Measurements from ENCODE around the gene SNED1. TPM values are rescaled to one million over a fixed set of nuclear protein-coding genes. Genes with fewer than 3 reads are reported as not detected.

SNED1 gene
- total RNA-seq (ENCODE audit: low replicate concordance) = 0.11 and 0.31 TPM in 2 replicates

DNA sequence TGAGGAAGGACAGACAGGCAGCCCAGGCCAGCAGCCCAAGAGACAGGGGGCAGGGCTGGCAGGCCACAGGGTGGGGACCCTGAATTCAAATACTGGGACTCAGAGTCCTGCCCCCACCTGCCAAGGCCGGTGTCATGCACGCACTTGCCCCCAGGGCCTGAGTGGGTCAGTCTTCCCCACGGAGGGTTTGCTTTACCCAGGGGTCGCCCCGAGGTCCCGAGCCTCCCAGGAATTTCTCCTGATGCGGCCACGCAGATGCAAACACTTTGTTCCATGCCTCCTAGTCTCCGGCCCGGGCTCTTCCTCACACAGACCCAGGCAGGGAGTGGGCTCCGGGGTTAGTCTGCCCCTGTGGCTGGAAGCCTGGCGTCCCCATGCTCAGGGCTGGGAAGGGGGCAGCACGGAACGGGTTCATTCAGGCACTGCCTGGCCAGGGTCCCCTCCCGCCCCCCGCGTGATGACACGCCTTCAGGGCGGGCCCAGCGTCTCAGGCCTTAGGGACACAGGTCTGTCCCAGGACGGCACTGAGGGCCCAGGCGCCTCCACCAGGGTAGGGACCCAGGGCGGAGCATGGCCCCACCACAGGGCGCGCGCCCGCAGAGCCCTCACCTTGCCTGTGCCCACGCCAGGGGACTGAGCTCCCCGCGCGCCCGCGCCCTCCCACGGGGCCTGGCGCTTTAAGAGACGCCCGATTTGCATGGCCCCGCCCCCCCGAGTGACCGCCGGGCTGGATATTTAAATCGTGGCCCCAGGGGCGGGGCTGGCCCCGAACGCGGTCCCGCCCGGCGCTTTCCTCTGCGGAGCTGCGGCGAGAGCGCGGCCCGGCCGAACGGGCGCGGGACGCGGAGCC, at the start of gene SNED1:
Gene SNED1, plus strand, starts transcription at position 763 of the 850 bp plus-strand sequence. CDS start 220 bp downstream, outside the sequence.
- DNase-seq (ENCODE audit: low spot score) = peak; percentile 95
- no peaks in the 10 kb centered on the region for H3K79me2 ChIP-seq (ENCODE audit: low read depth)
- no peak for TF ChIP-seq CTCF (IDR thresholded peaks at IDR 0.05)
- no peak for TF ChIP-seq EZH2phosphoT487 (IDR thresholded peaks at IDR 0.05)
- peak; percentile 11 for TF ChIP-seq EZH2 (IDR thresholded peaks at IDR 0.05)
- peaks cover 18% of the 10 kb centered on the region for H3K27me3 Mint-ChIP-seq (ENCODE audit: insufficient read depth, low read depth)
- H3K9me3 ChIP-seq (ENCODE audit: low read depth) = no peaks in the 10 kb centered on the region
- H4K20me1 ChIP-seq (ENCODE audit: low read depth) = peaks cover 5% of the 10 kb centered on the region
- H3K4me1 ChIP-seq = peaks cover 4% of the 10 kb centered on the region
- peaks cover 20% of the 10 kb centered on the region for H3K4me1 Mint-ChIP-seq
- H3K4me3 ChIP-seq = peak within 1 kb of the TSS; percentile 87
- peak within 1 kb of the TSS; percentile 85 for H3K4me2 ChIP-seq
- H3K36me3 Mint-ChIP-seq = peaks cover 3% of the 10 kb centered on the region
- H3K27ac Mint-ChIP-seq = peak within 1 kb of the TSS; percentile 60
- no peaks in the 10 kb centered on the region for H3K36me3 ChIP-seq
- H3K9ac ChIP-seq = no peak within 1 kb of the TSS
- peak within 1 kb of the TSS; percentile 98 for H2AFZ ChIP-seq (replicated peaks)
- H3K27me3 ChIP-seq = peaks cover 61% of the 10 kb centered on the region
- H3K9me3 Mint-ChIP-seq = peaks cover 6% of the 10 kb centered on the region
- peak within 1 kb of the TSS; percentile 60 for H3K4me3 Mint-ChIP-seq
- H3F3A ChIP-seq (ENCODE audit: low read depth) = no peaks in the 10 kb centered on the region
- H3K27ac ChIP-seq = no peak within 1 kb of the TSS

DNA sequence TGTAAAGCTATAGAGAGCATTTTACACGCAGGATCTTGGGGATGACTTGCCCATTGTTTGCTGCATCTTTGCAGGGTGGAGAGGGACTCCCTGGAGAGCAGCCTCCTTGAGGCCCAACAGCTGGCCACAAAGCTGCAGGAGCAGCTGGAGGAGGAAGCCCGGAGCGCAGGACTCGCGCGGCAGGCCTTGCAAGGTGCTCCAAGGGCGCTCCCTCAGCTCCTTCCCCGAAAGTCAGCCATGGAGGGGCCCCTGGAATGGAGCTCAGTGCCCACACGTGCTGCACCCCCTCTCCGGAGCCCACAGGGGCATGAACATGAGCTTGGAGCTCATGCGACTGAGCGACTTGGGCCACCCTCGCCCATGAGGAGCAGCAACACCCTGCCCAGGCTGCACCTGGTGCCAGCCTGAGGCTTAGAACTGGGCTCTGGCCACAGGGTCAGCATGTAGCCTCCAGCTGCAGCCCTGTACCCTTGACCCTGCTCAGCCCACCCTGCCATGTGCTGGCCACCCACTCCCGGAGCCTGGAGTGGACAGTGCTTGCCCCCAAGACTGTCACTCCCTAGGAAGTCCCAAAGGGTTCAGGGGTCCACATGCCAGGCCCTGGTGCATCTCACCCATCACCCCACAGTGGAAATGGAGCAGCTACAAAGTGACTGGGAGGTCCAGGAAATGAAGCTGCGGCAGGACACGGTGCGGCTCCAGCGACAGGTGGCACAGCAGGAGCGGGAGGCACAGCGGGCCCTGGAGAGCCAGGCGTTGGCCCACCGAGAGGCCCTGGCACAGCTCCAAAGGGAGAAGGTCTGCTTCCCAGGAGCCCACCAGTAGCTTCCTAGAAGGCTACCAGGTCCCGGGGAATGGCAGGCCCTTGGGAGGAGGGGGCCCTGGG, 49.3 kb upstream of the SNED1 start:
- peaks cover 9% of the 10 kb centered on the region for H3K4me1 Mint-ChIP-seq
- Histone ChIP-seq H3F3A (ENCODE audit: low read depth) (no peaks in the 10 kb centered on the region), H3K9ac (no peak overlapping the region), H3K36me3 (no peaks in the 10 kb centered on the region), H3K79me2 (ENCODE audit: low read depth) (no peaks in the 10 kb centered on the region), H3K4me1 (no peaks in the 10 kb centered on the region), H4K20me1 (ENCODE audit: low read depth) (no peaks in the 10 kb centered on the region), H2AFZ (replicated peaks) (no peak overlapping the region), H3K27ac (no peak overlapping the region), H3K9me3 (ENCODE audit: low read depth) (no peaks in the 10 kb centered on the region), H3K4me3 (no peak overlapping the region), H3K27me3 (no peaks in the 10 kb centered on the region), H3K4me2 (no peak overlapping the region)
- no peak overlapping the region for H3K27ac Mint-ChIP-seq
- no peaks in the 10 kb centered on the region for H3K9me3 Mint-ChIP-seq
- no peak for TF ChIP-seq EZH2 (IDR thresholded peaks at IDR 0.05)
- no peak for TF ChIP-seq CTCF (IDR thresholded peaks at IDR 0.05)
- no peak for TF ChIP-seq EZH2phosphoT487 (IDR thresholded peaks at IDR 0.05)
- peaks cover 11% of the 10 kb centered on the region for H3K27me3 Mint-ChIP-seq (ENCODE audit: insufficient read depth, low read depth)
- no peak for DNase-seq (ENCODE audit: low spot score)
- no peaks in the 10 kb centered on the region for H3K36me3 Mint-ChIP-seq
- H3K4me3 Mint-ChIP-seq = no peak overlapping the region

DNA sequence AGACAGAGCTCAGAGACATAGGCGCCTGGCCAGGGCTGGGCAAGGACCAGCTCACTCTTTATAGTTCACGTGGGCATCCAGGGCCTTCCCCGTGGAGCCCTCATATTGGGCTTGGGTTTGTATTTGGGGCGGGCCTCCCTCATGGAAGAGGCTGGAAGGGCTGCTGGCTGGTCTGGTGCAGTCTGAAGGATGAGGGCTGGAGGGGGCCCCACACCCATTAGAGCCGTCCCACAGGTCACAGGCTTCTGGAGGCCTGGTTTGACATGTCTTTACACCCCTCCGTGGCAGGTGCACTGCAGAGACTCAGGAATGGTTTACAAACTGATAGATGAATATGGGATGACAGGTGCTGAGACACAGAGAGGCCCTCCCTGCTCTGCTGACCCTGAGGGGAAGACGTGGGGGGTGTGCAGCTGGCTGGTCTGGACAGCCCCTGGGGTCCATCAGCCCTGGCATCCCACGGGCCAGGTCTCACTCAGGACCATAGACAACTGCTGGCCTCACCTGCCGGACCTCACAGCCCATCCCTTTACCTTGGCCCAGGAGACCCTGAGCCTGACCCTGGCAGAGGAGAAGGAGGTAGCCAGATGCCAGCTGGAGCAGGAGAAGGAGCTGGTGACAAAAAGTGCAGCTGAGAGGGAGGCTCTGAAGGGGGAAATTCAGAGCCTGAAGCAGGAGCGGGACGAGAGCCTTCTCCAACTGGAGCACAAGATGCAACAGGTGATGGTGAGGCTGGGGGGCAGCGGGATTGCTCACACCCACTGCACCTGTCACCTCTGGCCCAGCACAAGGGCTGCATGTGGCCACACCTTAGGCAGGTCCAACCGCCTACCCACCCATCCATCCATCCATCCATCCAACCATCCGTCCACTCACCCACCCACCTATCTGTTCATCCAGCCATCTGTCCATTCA, 48.4 kb upstream of the SNED1 start:
- Histone ChIP-seq H3K27me3 (no peaks in the 10 kb centered on the region), H3F3A (ENCODE audit: low read depth) (no peaks in the 10 kb centered on the region), H4K20me1 (ENCODE audit: low read depth) (no peaks in the 10 kb centered on the region), H3K79me2 (ENCODE audit: low read depth) (no peaks in the 10 kb centered on the region), H3K27ac (no peak overlapping the region), H3K4me3 (no peak overlapping the region), H3K9me3 (ENCODE audit: low read depth) (no peaks in the 10 kb centered on the region), H3K36me3 (no peaks in the 10 kb centered on the region), H3K4me2 (no peak overlapping the region), H3K9ac (no peak overlapping the region), H3K4me1 (peaks cover 6% of the 10 kb centered on the region), H2AFZ (replicated peaks) (no peak overlapping the region)
- TF ChIP-seq EZH2 (IDR thresholded peaks at IDR 0.05) (no peak), EZH2phosphoT487 (IDR thresholded peaks at IDR 0.05) (no peak), CTCF (IDR thresholded peaks at IDR 0.05) (no peak)
- DNase-seq (ENCODE audit: low spot score) = no peak
- Mint-ChIP-seq H3K4me3 (no peak overlapping the region), H3K9me3 (no peaks in the 10 kb centered on the region), H3K36me3 (no peaks in the 10 kb centered on the region), H3K27me3 (ENCODE audit: insufficient read depth, low read depth) (peaks cover 16% of the 10 kb centered on the region), H3K4me1 (peaks cover 18% of the 10 kb centered on the region), H3K27ac (no peak overlapping the region)
